Lower leg skin (tissue), 3 donors: ENCODE data around the gene DYRK1A.

Source experiments
- CTCF ChIP-seq, 3 donors: fragments of 450-650 bp; IDR thresholded peaks; one replicate each; pipeline ENCODE4 v1.5.1; 2016; ENCODE audit warnings: antibody characterized with exemption in 3 of 3, mild to moderate bottlenecking in 3 of 3, moderate library complexity in 2 of 3
- POLR2A ChIP-seq, 2 donors: fragments of 450-650 bp; IDR thresholded peaks; one replicate each; pipeline ENCODE4 v1.6.1; 2016 to 2017; ENCODE audit warnings: antibody characterized with exemption in 2 of 2, mild to moderate bottlenecking in 1 of 2, moderate library complexity in 1 of 2

DNA sequence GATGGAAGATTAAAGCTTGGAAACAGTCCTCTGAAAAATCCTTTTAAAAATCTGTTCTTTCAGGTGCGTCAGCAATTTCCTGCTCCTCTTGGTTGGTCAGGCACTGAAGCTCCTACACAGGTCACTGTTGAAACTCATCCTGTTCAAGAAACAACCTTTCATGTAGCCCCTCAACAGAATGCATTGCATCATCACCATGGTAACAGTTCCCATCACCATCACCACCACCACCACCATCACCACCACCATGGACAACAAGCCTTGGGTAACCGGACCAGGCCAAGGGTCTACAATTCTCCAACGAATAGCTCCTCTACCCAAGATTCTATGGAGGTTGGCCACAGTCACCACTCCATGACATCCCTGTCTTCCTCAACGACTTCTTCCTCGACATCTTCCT is 145.3 kb downstream of the DYRK1A start:
- TF ChIP-seq CTCF (IDR thresholded peaks at IDR 0.05) (no peak), POLR2A (IDR thresholded peaks at IDR 0.05) (no peak)
